HepG2 (cell line): ENCODE results near the gene CYLD.

ENCODE experiments used
- DPF2 ChIP-seq: sonication (generic); formaldehyde crosslinking; IDR thresholded peaks from 2 replicates; pipeline ENCODE4 v1.4.0; 2020; ENCODE audit warnings: mild to moderate bottlenecking, low read depth, missing genetic modification reagents, borderline replicate concordance
- ZNF143 ChIP-seq: sonication (generic); formaldehyde crosslinking; IDR thresholded peaks from 2 replicates; pipeline ENCODE4 v1.4.0; 2020; ENCODE audit warnings: missing genetic modification reagents

DNA sequence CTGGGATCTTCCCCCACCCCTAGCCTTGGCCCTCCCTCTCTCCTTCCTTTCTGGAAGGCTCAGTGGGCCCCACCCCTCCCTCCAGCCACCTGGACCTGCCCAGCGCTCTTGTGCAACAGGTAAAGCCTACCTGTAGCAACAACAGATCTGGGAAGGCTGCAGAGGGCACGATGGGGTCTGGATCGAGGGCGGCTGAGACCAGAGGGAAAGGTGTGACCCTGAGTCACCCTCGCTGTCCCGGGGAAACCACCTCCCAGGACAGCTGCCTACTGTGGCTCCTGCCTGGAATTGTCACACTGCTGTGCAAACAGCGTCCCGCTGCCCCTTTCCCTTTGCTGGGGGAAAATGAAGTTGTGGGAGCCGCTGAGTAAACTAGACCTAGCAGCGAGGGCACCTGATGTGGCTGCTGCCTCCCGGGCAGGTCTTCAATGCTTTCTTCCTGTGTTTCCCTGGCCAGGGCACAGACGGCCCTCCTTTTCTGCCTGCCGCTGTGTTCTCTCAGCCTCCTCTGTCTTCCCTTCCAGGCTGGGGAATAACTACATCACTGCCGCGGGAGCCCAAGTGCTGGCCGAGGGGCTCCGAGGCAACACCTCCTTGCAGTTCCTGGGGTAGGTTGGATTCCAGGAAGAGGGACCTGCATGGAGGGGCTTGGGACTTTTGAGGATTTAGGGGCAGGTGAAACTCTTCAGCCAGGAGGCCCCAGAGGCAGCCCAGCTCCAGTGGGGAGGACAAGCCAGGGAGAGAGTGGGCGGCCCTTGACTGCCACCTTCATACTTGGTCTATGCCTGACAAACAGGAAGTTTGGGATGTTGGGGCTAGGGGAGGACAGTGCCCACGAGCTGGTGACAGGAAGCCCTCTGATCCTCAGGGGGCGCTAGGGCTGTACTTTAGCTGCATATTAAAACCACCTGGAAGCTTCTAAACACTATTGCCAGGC is 22.2 kb upstream of the CYLD start:
- TF ChIP-seq ZNF143 (CRISPR knock-in tag) (no peak), DPF2 (CRISPR knock-in tag) (no peak)
